ENCODE data around the gene PDXP.
"Not testable (repeated sequence)": the region's sequence is repeated elsewhere in the genome, so short reads cannot be mapped to it uniquely, and the experiment has no call there.

Gene PDXP

DNA sequence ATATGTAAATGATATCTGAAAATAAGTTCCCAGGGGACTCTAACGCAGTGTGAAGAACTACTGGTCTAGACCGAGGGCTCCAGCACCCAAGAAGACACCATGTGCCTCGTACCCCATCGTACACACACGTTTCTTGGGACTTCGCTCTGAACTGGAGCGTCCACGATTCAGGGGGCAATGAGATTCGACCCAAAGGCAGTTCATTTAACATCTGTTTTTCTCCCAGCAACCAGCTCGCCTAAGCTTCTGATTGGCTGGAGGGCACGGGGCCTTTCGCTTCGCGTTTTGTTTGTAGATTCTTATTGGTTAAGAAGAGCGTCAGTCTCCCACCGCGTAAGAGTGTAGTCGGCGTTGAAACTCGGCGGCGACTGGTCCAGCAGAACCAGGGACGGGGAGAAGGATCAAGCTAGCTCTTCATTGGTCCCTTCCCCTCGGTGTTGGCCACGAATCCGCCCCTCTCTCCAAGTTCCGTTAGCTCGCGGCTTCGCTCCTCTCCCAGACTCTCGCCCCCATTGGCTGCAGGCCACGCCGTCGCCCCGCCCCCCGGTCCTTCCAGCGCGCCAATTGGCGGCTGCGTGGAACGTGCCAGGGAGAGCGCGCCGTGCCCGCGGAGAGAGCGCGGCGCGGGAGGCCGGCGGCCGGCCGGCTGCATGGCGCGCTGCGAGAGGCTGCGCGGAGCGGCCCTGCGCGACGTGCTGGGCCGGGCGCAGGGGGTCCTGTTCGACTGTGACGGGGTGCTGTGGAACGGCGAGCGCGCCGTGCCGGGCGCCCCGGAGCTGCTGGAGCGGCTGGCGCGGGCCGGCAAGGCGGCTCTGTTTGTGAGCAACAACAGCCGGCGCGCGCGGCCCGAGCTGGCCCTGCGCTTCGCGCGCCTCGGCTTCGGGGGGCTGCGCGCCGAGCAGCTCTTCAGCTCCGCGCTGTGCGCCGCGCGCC, at the start of gene PDXP:
PDXP (plus strand) TSS at position 591 of the 933 bp plus-strand sequence; CDS start at position 651, 60 bp downstream.
- peak within 1 kb of the TSS; percentile 84 for H3K4me3 Mint-ChIP-seq
- H3K9me3 Mint-ChIP-seq = no peaks in the 10 kb centered on the region
- intact Hi-C loops (cut with micrococcal nuclease) = loop anchor here (1.0 kb wide), 1 partner anchor 19 kb away; no protein-coding TSS in a partner anchor
- H3K27ac Mint-ChIP-seq = peak within 1 kb of the TSS; percentile 86
- no peaks in the 10 kb centered on the region for H3K27me3 Mint-ChIP-seq
- H3K36me3 Mint-ChIP-seq (ENCODE audit: low read depth) = peaks cover 38% of the 10 kb centered on the region
- peaks cover 56% of the 10 kb centered on the region for H3K4me1 Mint-ChIP-seq (ENCODE audit: low read depth)

GRCh38 chr22:37609240-37610152, 49.0 kb upstream of the PDXP start:
- Mint-ChIP-seq H3K27me3 (peaks cover 7% of the 10 kb centered on the region), H3K9me3 (no peaks in the 10 kb centered on the region), H3K4me1 (ENCODE audit: low read depth) (peaks cover 61% of the 10 kb centered on the region), H3K4me3 (peak overlapping the region; percentile 90), H3K36me3 (ENCODE audit: low read depth) (peaks cover 29% of the 10 kb centered on the region), H3K27ac (peak overlapping the region; percentile 91)
- intact Hi-C loops (cut with micrococcal nuclease) = no loop called here

DNA sequence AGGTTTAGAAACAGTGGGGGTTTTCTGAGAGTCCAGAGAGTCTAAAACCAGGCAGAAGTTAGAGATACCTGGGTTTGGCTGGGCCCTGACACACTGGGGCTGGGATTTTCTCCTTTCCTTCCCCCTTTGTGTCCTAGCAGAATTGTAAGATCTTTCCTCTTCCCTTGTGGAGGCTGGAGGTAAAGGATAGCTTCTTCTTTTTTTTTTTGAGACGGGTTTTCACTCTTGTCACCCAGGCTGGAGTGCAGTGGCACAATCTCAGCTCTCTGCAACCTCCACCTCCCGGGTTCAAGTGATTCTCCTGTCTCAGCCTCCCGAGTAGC, 48.4 kb upstream of the PDXP start:
- peak overlapping the region; percentile 91 for H3K27ac Mint-ChIP-seq
- peak overlapping the region; percentile 90 for H3K4me3 Mint-ChIP-seq
- peaks cover 35% of the 10 kb centered on the region for H3K36me3 Mint-ChIP-seq (ENCODE audit: low read depth)
- H3K9me3 Mint-ChIP-seq; H3K27me3 Mint-ChIP-seq; intact Hi-C loops (cut with micrococcal nuclease): not testable (repeated sequence)
- H3K4me1 Mint-ChIP-seq (ENCODE audit: low read depth) = peaks cover 56% of the 10 kb centered on the region

DNA sequence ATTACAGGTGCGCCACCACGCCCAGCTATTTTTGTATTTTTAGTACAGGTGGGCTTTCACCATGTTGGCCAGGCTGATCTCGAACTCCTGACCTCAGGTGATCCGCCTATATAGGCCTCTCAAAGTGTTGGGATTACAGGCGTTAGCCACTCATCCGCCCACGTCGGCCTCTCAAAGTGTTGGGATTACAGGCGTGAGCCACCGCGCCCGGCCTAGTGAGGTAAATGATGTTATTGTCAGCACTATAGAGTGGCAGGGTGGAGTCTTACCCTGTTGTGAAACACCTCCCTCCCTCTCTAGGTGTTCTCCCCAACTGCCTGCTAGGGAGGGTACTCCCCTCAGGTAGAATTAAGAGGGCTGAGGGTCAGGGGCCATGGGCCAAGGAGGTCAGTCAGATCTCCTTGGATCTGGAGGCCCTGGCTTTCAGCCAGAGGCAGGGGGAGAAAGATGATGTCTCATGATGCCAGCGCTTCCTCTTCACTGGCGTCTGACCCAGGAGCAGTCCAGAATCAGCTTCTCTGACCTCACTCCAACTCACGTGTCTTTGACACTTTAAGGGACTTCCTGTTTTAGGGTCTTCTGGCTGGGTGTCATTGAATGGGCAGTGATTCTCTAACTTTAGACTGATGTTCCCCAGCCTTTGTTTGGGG, 47.9 kb upstream of the PDXP start:
- Mint-ChIP-seq H3K9me3 (no peaks in the 10 kb centered on the region), H3K36me3 (ENCODE audit: low read depth) (peaks cover 40% of the 10 kb centered on the region), H3K4me3 (peak overlapping the region; percentile 90), H3K4me1 (ENCODE audit: low read depth) (peaks cover 56% of the 10 kb centered on the region), H3K27me3 (no peaks in the 10 kb centered on the region), H3K27ac (peak overlapping the region; percentile 91)
- intact Hi-C loops (cut with micrococcal nuclease) = no loop called here

DNA sequence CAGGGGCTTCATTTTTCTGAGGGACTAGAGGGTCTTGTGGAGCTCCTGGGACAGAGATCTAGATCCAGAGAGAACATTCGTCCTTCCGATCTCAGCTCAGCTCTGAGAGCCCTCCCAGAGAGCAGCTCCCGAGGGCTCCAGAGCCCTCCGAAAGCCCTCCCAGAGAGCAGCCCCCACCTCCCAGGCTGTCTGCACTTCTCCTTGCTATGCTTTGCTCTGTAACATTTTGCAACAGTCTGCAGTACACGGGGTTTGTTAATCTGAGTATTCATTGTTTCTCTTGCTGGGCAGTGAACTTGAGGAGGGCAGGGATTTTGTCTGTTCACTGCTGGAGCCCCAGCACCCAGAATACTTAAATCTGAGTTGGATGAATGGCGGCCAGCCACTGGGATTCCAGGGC, 47.3 kb upstream of the PDXP start:
- Mint-ChIP-seq H3K27ac (peak overlapping the region; percentile 91), H3K4me1 (ENCODE audit: low read depth) (peaks cover 56% of the 10 kb centered on the region), H3K4me3 (peak overlapping the region; percentile 90), H3K36me3 (ENCODE audit: low read depth) (peaks cover 46% of the 10 kb centered on the region), H3K9me3 (no peaks in the 10 kb centered on the region), H3K27me3 (no peaks in the 10 kb centered on the region)
- intact Hi-C loops (cut with micrococcal nuclease) = no loop called here

GRCh38 chr22:37616201-37617083, 42.1 kb upstream of the PDXP start:
- Mint-ChIP-seq H3K4me3 (no peak overlapping the region), H3K4me1 (ENCODE audit: low read depth) (peaks cover 18% of the 10 kb centered on the region), H3K27me3 (no peaks in the 10 kb centered on the region), H3K36me3 (ENCODE audit: low read depth) (peaks cover 90% of the 10 kb centered on the region), H3K27ac (no peak overlapping the region), H3K9me3 (no peaks in the 10 kb centered on the region)
- intact Hi-C loops (cut with micrococcal nuclease) = no loop called here

DNA sequence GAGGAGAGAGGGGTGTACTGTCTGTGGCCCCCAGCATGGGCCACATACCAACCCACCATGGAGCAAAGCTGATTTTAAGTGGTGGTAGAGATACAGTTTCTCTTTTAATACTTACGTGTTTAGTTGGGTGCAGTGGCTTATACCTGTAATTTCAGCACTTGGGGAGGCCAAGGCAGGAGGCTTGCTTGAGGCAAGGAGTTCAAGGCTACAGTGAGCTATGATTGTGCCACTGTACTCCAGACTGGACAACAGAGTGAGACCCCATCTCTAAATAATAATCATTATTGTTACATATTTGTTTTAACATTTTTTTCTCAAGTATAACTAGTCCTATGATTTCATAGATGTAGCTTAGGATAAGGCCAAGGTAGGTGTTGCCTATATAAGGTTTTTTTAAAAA, 41.1 kb upstream of the PDXP start:
- intact Hi-C loops (cut with micrococcal nuclease) = no loop called here
- Mint-ChIP-seq H3K27me3 (no peaks in the 10 kb centered on the region), H3K36me3 (ENCODE audit: low read depth) (peaks cover 100% of the 10 kb centered on the region), H3K4me3 (no peak overlapping the region), H3K4me1 (ENCODE audit: low read depth) (peaks cover 16% of the 10 kb centered on the region), H3K9me3 (no peaks in the 10 kb centered on the region), H3K27ac (no peak overlapping the region)

- Mint-ChIP-seq H3K9me3 (no peaks in the 10 kb centered on the region), H3K4me1 (ENCODE audit: low read depth) (peaks cover 9% of the 10 kb centered on the region), H3K27ac (no peak overlapping the region), H3K27me3 (no peaks in the 10 kb centered on the region), H3K36me3 (ENCODE audit: low read depth) (peaks cover 100% of the 10 kb centered on the region), H3K4me3 (no peak overlapping the region)
- intact Hi-C loops (cut with micrococcal nuclease) = no loop called here
Observed at GRCh38 chr22:37618072-37618656, 40.4 kb upstream of the PDXP start.

GRCh38 chr22:37618674-37619073, 39.8 kb upstream of the PDXP start:
- H3K9me3 Mint-ChIP-seq = no peaks in the 10 kb centered on the region
- H3K36me3 Mint-ChIP-seq (ENCODE audit: low read depth) = peaks cover 100% of the 10 kb centered on the region
- H3K4me1 Mint-ChIP-seq (ENCODE audit: low read depth) = peaks cover 7% of the 10 kb centered on the region
- no peak overlapping the region for H3K27ac Mint-ChIP-seq
- intact Hi-C loops (cut with micrococcal nuclease) = no loop called here
- H3K27me3 Mint-ChIP-seq = no peaks in the 10 kb centered on the region
- H3K4me3 Mint-ChIP-seq = no peak overlapping the region

- Mint-ChIP-seq H3K4me3 (no peak overlapping the region), H3K27ac (no peak overlapping the region), H3K4me1 (ENCODE audit: low read depth) (peaks cover 15% of the 10 kb centered on the region), H3K27me3 (no peaks in the 10 kb centered on the region), H3K9me3 (no peaks in the 10 kb centered on the region), H3K36me3 (ENCODE audit: low read depth) (peaks cover 100% of the 10 kb centered on the region)
- intact Hi-C loops (cut with micrococcal nuclease) = loop anchor here (5.0 kb wide), 1 partner anchor 62 kb away; no protein-coding TSS in a partner anchor
Observed at GRCh38 chr22:37619991-37620390, 38.5 kb upstream of the PDXP start.

DNA sequence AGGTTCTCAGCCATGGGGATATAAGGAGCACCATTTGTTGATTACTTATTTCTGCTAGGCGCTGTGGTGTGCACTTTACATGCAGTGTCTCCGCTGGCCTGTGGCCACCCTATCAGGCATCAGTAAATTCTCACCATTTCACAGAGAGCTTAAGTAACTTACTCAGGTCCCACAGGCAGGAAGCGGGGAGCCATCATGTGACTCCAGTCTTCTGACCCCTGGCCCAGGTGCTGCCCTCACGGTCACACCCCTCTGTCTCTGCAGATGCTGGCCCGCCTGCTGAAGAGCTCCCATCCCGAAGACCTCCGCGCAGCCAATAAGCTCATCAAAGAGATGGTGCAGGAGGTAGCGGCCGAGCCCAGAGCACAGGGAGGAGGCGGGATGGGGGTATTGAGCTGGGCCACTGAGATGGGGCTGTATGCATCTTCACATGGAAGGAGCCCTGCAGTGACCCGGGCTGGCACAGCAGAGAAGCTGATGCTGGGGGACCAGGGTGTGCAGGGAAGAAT, 37.1 kb upstream of the PDXP start:
- H3K9me3 Mint-ChIP-seq = no peaks in the 10 kb centered on the region
- no peaks in the 10 kb centered on the region for H3K27me3 Mint-ChIP-seq
- peaks cover 29% of the 10 kb centered on the region for H3K4me1 Mint-ChIP-seq (ENCODE audit: low read depth)
- intact Hi-C loops (cut with micrococcal nuclease) = loop anchor here (5.0 kb wide), 1 partner anchor 61 kb away; no protein-coding TSS in a partner anchor
- H3K36me3 Mint-ChIP-seq (ENCODE audit: low read depth) = peaks cover 100% of the 10 kb centered on the region
- no peak overlapping the region for H3K4me3 Mint-ChIP-seq
- H3K27ac Mint-ChIP-seq = no peak overlapping the region
